IPS-18c (cell line): ENCODE data around the gene MEX3B.

Experiments
- H3K4me3 ChIP-seq: 2 replicates; pipeline ENCODE4 v1.7.0; 2013; ENCODE audit warnings: low read depth, mild to moderate bottlenecking, low read length, moderate library complexity; ENCODE audit not compliant: insufficient read depth
- H3K9me3 ChIP-seq: one replicate; pipeline ENCODE4 v1.6.1; 2013; ENCODE audit warnings: mild to moderate bottlenecking, low read length, moderate library complexity; ENCODE audit not compliant: control insufficient read depth, insufficient read depth

The MEX3B gene

DNA sequence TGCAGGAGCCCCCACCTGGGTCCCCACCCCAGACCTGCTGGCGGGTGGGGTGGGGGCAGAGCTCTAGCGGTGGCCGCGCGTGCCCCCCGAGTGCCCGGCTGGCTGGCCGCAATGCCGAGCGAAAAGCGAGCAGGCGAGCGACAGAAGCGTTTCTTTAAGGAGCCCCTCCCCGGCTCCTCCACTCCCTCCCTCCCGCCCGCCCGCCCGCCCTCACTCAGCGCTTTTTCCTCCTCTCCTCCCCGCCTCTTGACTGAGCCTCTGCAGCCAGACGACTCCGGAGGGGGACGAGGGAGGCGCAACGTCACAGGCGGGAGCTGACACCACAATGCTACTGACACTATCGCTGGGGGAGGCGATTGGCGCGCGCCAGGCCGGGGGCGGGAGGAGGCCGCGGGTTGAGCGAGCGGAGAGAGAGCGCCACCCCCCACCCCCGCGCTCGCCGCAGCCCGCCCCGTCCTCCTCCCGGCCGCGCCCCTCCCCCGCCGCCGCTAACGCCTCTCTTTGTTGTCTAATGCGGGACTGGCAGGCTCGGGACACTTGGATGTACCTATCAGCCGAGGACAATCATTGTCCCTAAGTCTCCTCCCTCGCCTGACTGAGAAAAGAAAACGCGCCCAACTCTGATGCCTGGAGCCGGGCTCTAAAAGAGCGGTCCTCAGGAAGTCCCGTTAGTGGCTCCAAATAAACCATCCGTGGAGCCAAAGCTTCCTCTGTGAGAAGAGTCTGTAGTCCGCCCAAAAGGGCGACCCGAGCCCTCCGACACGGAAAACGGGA, at the start of gene MEX3B:
TSS of gene MEX3B (minus strand) at position 127 of the 774 bp plus-strand sequence. CDS start 313 bp downstream, outside the sequence.
- Histone ChIP-seq H3K9me3 (no peaks in the 10 kb centered on the region), H3K4me3 (peak within 1 kb of the TSS; percentile 95)

- Histone ChIP-seq H3K4me3 (no peak overlapping the region), H3K9me3 (no peaks in the 10 kb centered on the region)
Measured at GRCh38 chr15:82093774-82094211, 48.0 kb upstream of the MEX3B start.

DNA sequence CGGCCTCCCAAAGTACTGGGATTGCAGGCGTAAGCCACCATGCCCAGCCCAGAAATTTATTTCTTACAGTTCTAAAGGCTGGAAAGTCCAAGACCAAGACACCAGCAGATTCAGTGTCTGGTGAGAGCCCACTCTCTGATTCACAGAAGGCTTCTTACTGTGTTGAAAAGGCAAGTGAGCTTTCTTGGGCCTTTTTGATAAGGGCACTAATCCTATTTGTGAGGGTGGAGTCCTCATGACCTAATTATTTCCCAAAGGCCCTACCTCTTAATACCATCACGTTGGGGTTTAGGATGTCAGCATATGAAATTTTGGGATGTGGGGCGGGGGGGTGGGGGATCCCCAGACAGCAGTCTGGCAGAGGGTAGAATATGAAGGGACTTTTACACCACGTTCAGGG, 47.5 kb upstream of the MEX3B start:
- no peaks in the 10 kb centered on the region for H3K9me3 ChIP-seq
- no peak overlapping the region for H3K4me3 ChIP-seq

GRCh38 chr15:82091636-82092140, 45.9 kb upstream of the MEX3B start:
- no peaks in the 10 kb centered on the region for H3K9me3 ChIP-seq
- H3K4me3 ChIP-seq: no peak overlapping the region

DNA sequence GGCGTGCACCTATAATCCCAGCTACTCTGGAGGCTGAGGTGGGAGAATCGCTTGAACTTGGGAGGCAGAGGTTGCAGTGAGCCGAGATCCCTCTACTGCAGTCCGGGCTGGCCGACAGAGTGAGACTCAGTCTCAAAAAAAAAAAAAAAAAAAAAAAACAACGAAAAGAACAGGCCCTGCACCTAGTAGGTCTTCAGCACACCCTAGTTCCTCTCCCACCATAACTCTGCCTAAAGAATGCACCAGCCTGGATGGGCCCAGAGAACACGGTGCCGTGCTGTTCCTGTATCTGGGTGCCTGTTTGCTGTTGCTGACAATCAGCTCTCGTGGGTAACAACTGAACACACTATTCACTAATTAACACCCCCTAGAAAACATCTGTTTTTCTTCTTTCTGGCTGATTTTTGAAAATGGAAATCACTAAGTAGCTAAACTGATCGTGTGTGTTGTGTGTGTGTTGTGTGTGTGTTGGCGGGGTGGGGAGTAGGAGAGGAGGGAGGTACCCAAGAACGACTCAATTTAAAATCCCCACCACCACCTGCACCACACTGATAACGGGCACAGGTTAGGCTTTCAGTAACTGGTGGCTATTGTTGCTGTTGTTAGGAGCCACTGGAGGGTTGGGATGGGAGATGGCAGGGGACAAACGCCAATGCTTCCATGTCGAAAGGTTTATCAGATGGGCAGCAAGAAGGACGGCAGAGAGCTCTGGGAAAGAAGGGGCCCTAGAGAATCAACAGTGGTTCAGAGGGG, 40.6 kb upstream of the MEX3B start:
- Histone ChIP-seq H3K4me3 (no peak overlapping the region), H3K9me3 (no peaks in the 10 kb centered on the region)

- H3K4me3 ChIP-seq: no peak overlapping the region
- no peaks in the 10 kb centered on the region for H3K9me3 ChIP-seq
Measured at GRCh38 chr15:82081914-82082762, 36.3 kb upstream of the MEX3B start.

- no peaks in the 10 kb centered on the region for H3K9me3 ChIP-seq
- no peak overlapping the region for H3K4me3 ChIP-seq
Measured at GRCh38 chr15:82080774-82081173, 35.0 kb upstream of the MEX3B start.

DNA sequence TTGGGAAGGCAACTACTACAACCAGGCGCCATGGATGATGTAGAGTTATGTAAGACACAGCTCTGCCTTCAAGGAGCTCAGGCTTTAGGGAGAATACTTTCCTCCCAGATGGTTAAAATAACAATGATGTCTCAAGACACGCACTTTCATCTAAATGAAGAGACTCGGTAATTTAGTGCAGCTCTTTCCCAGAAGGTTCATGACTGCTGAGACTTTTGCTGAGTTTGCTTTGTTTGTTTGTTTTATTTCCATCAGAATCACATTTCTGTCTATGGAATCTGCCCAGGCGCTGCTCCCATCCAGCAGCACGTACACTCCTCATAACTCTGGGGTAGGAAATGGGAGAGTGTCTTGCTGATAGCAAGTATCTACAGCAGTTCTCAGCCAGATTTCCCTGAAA, 33.9 kb upstream of the MEX3B start:
- Histone ChIP-seq H3K4me3 (no peak overlapping the region), H3K9me3 (no peaks in the 10 kb centered on the region)

GRCh38 chr15:82074610-82075009, 28.8 kb upstream of the MEX3B start:
- Histone ChIP-seq H3K9me3 (peaks cover 3% of the 10 kb centered on the region), H3K4me3 (no peak overlapping the region)

DNA sequence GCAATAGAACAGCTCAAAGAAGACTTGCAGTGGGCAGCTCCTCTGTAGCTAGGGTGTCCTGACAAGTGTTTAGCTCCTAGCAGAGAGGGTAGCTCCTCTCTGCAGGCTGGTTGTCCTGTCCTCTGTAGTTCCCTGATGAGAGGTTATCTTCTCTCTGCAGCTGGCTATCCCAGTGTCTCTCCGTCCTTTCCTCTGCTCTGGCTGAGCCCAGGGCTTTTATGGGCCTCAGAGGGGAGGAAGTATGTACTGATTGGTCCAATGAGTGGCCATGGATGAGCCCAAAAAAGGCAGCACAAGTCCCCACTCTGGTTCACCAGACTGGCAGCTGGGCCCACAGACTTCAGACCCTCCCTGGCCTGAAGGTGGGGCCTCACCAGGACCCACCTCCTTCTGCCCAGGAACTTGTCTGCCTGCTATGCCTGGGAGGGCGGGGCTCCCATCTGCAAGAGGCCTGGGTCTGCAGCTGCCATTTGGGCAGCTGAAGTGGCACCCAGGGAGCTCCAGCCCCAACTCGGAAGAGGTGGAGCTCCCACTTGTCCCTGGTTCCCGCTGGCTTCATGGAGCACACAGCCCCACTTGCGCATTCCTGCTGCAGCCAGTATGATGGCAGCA, 27.2 kb upstream of the MEX3B start:
- Histone ChIP-seq H3K9me3 (peaks cover 3% of the 10 kb centered on the region), H3K4me3 (no peak overlapping the region)

DNA sequence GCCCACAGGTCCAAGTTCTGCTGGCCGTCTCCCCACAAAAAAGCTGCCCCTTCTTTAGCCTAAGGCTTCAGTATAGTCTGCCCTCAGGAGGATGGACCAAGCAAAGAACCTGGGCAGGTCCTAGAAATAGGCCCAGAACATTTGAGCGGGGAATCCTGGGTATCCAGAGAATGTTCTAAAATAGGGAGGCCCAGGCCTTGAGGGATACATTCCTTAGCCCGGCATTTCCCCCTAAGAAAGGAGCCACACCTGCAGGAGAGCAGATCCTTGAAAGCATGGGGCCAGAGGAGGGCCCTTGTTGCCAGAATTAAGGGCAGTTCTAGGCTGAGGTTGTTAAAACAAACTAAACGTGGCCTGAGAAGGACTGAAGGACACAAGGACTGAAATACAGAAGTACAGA, 20.6 kb upstream of the MEX3B start:
- no peak overlapping the region for H3K4me3 ChIP-seq
- peaks cover 3% of the 10 kb centered on the region for H3K9me3 ChIP-seq

DNA sequence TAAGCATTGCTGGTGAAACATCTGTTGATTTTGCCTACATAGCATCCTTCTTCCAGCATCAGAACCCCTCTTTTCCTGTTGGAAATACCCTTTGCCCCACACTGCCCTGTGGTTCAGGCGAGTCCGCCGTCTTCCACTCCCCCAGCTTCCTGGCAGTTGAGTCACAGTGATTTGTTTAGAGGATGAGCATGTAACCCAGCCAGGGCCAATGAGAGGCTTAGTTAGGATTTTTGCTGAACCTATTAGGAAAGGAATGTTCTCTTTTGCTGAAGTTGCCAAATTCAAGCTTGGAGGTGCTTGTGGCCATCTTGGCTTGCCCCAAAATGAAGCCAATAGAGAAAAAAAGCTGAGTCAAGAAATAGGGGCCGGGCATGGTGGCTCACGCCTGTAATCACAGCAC, 19.0 kb upstream of the MEX3B start:
- Histone ChIP-seq H3K4me3 (no peak overlapping the region), H3K9me3 (peaks cover 2% of the 10 kb centered on the region)

- peak overlapping the region; percentile 42 for H3K4me3 ChIP-seq
- H3K9me3 ChIP-seq: peaks cover 2% of the 10 kb centered on the region
Measured at GRCh38 chr15:82062479-82063454, 16.9 kb upstream of the MEX3B start.

DNA sequence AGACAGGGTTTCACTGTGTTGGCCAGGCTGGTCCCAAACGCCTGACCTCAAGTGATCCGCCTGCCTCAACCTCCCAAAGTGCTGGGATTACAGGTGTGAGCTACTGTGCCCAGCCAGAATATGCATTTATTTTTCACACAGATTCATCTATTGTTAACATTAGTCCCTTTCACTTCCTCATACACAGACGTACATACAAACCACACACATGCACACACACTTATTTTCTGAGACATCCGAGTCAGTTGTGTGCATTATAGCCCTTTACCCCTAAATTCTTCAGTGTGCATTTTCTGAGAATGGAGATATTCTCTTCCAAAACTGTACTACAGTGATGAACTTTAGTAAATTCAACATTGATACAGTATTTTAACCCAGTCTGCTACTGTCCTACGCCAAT, 15.0 kb upstream of the MEX3B start:
- peaks cover 2% of the 10 kb centered on the region for H3K9me3 ChIP-seq

DNA sequence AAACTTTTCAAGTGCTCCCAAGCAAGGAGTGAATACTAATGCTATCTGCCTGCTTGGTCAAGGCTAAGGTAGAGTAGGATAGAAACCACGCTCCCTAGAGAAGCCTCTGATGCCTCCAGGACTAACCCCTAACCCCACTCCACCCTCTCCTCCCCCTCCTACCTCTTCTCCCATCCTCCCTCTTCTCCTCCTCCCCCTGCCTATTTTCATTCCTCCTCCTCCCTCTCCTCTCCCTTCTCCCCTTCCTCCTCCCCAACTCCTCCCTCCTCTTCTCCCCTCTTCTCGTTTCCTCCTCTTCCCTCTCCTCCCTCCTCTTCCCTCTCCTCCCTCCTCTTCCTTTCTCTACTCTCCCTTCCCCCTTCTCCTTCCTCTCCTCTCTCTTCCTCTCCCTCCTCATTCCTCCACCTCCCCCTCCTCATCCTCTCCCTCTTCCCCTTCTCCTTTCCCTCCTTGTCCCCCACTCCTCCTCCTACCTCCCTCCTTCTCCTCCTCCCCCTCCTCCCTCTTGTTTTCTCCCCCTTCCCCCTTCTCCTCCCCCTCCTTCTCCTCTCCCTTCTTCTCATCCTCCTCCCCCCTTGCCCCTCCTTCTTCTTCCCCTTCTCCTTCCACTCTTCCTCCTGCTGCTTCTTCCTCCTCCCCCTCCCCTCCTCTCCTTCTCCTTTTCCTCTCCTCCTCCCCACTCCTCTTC, 12.8 kb upstream of the MEX3B start:
- peaks cover 2% of the 10 kb centered on the region for H3K9me3 ChIP-seq
- H3K4me3 ChIP-seq: peak overlapping the region; percentile 40

More for the DNA sequence above, 15.0 kb upstream of the MEX3B start:
- no peak overlapping the region for H3K4me3 ChIP-seq
